ENCODE results near the gene IL34. TPM values are rescaled to one million over a fixed set of nuclear protein-coding genes. Genes with fewer than 3 reads are reported as not detected.

Gene IL34
- total and polyA plus RNA-seq, 2 of the 13 experiments (the other 11 are each of a cell fraction or from before 2014, with no cell fraction given): 1.2 to 1.3 TPM

DNA sequence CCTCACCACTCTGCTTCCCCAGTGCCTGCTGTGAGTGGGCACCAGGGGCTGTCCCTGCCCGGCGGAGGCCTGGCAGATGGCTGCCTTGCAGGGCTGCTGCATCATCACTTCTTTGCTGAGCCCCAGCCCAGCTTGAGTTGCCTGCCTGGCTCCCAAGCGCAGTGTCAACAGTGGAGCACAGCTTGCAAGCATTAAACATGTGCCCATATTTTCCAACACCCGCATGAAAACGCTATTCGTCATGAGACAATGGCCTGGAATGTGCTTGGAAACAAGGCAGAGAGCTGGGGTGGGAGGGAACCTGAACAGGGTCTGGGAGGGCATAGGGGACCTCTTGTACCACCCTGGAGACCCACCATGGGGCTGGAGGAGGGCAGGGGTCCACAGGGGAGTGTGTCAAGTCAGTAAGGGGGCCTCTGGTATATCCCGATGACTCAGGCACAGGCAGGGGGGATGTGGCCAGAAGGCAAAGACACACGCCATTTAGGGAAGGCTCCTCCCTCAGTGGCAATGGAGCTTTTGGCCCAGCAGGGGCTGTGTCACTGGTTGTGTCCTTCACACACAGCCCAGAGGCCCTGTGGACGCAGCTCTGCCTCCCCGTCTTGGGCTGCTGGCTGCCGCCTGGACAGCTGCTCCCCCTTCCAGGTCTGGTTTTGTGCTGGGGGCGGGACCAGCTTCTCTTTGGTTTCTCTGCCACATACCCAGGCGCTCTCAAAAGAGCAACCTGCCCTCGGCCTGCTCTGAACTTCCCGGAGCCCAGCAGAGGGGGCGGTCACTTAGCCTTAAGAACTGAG, 56.9 kb downstream of the IL34 start:
- peak overlapping the region in 1 of 3 experiments; percentile 21; a peak in 1 of 6 replicates for H3K4me3 ChIP-seq (replicated peaks in 1 of 3; ENCODE audit: insufficient read depth in 1 of 3, low read depth in 2 of 3, low read length in 3 of 3)
- H3K9ac ChIP-seq (ENCODE audit: insufficient read depth, low read depth, low read length): peak overlapping the region; percentile 52
- peak; percentile 91 for ATAC-seq
- peaks cover 2 to 5% of the 10 kb centered on the region in 2 experiments; a peak in 2 of 5 replicates for H3K36me3 ChIP-seq (replicated peaks in 1 of 2; ENCODE audit: control insufficient read depth in 1 of 2, insufficient read depth in 2 of 2, low read length in 2 of 2)
- BruUV-seq (replicated peaks): no TSS peak
- ChIA-PET POLR2A (interaction anchor here (0.7 to 7.0 kb wide), 15 partner anchors 8 to 68 kb away, joined by 3 to 134 read pairs (median 6); partner anchors contain the start of gene MTSS2), CTCF (ENCODE audit: low intra/inter-chr PET ratio, low total read pairs) (interaction anchor here (1.6 to 2.9 kb wide), 2 partner anchors 35 to 68 kb away, joined by 16 to 27 read pairs; no protein-coding TSS in a partner anchor)
- H2AFZ ChIP-seq (ENCODE audit: low read length): no peak overlapping the region
- no peaks in the 10 kb centered on the region for H3K9me3 ChIP-seq (ENCODE audit: low read length)
- FAIRE-seq: peak; percentile 90
- H3K4me1 ChIP-seq (ENCODE audit: insufficient read depth, low read length): peaks cover 52% of the 10 kb centered on the region
- intact Hi-C loops (cut with micrococcal nuclease; ENCODE audit: unreplicated experiment): loop anchor here (1.0 to 2.0 kb wide), 4 partner anchors 16 to 68 kb away; partner anchors contain the start of gene MTSS2
- DNase-seq (ENCODE audit: low spot score): peak; percentile 79
- 55% methylated on average over 12 of the region's 16 CpGs for WGBS (ENCODE audit: low lambda C conversion rate)
- peak overlapping the region; percentile 63 for H3K4me2 ChIP-seq (ENCODE audit: low read depth, low read length)
- peak overlapping the region; percentile 31 for H3K27ac ChIP-seq (ENCODE audit: extremely low read length, insufficient read depth, low read length)
- H3K79me2 ChIP-seq (ENCODE audit: insufficient read depth, low read length): no peaks in the 10 kb centered on the region
- H4K20me1 ChIP-seq (ENCODE audit: insufficient read depth, low read length): no peaks in the 10 kb centered on the region
- no peaks in the 10 kb centered on the region for H3K27me3 ChIP-seq (ENCODE audit: control insufficient read depth in 1 of 2, insufficient read depth in 2 of 2, low read length in 2 of 2)
- in situ Hi-C loops (cut with HindIII; ENCODE audit: extremely low pct_ligation_motif_present, low pct_unique_long_range_greater_than_20kb): no loop called here
- peak; percentile 32; the same call in 1 of the 2 replicates for TF ChIP-seq ZBTB7B (CRISPR knock-in tag; IDR thresholded peaks at IDR 0.05)
- TF ChIP-seq SALL1 (CRISPR knock-in tag; IDR thresholded peaks at IDR 0.05): peak; percentile 23; the same call in 1 of the 2 replicates
- 0 out of 4 replicates have a peak, but pooled peaks of 1 of the 2 experiments have one; percentile 21 for TF ChIP-seq POLR2A (IDR thresholded peaks at IDR 0.05; ENCODE audit: insufficient read depth in 1 of 2, low read depth in 2 of 2, low read length in 2 of 2)
- no peak for TF ChIP-seq ZNF572 (CRISPR knock-in tag; IDR thresholded peaks at IDR 0.05)
- no peak for TF ChIP-seq CHD4 (IDR thresholded peaks at IDR 0.05; ENCODE audit: borderline replicate concordance, low read length)
- peak; percentile 51; the same call in 1 of the 2 replicates for TF ChIP-seq ZNF788 (CRISPR knock-in tag; IDR thresholded peaks at IDR 0.05; ENCODE audit: borderline replicate concordance)
- TF ChIP-seq, protein P1, sequence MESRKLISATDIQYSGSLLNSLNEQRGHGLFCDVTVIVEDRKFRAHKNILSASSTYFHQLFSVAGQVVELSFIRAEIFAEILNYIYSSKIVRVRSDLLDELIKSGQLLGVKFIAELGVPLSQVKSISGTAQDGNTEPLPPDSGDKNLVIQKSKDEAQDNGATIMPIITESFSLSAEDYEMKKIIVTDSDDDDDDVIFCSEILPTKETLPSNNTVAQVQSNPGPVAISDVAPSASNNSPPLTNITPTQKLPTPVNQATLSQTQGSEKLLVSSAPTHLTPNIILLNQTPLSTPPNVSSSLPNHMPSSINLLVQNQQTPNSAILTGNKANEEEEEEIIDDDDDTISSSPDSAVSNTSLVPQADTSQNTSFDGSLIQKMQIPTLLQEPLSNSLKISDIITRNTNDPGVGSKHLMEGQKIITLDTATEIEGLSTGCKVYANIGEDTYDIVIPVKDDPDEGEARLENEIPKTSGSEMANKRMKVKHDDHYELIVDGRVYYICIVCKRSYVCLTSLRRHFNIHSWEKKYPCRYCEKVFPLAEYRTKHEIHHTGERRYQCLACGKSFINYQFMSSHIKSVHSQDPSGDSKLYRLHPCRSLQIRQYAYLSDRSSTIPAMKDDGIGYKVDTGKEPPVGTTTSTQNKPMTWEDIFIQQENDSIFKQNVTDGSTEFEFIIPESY (CRISPR knock-in tag; IDR thresholded peaks at IDR 0.05): peak; percentile 70
- no peak for TF ChIP-seq SUZ12 (IDR thresholded peaks at IDR 0.05; ENCODE audit: low read depth, low read length)
- peak; percentile 63 for TF ChIP-seq FOSL2 (CRISPR knock-in tag; IDR thresholded peaks at IDR 0.05)
- no peak for TF ChIP-seq NFE2L1 (CRISPR knock-in tag; IDR thresholded peaks at IDR 0.05; ENCODE audit: borderline replicate concordance)
- TF ChIP-seq ZFY (CRISPR knock-in tag; IDR thresholded peaks at IDR 0.05): peak; percentile 56; the same call in 1 of the 2 replicates
- TF ChIP-seq KDM5A (IDR thresholded peaks at IDR 0.05; ENCODE audit: borderline replicate concordance, low read length): no peak
- TF ChIP-seq ZNF543 (CRISPR knock-in tag; IDR thresholded peaks at IDR 0.05): no peak
- no peak for TF ChIP-seq IRX3 (CRISPR knock-in tag; IDR thresholded peaks at IDR 0.05; ENCODE audit: borderline replicate concordance, low read depth)
- TF ChIP-seq, protein P2, sequence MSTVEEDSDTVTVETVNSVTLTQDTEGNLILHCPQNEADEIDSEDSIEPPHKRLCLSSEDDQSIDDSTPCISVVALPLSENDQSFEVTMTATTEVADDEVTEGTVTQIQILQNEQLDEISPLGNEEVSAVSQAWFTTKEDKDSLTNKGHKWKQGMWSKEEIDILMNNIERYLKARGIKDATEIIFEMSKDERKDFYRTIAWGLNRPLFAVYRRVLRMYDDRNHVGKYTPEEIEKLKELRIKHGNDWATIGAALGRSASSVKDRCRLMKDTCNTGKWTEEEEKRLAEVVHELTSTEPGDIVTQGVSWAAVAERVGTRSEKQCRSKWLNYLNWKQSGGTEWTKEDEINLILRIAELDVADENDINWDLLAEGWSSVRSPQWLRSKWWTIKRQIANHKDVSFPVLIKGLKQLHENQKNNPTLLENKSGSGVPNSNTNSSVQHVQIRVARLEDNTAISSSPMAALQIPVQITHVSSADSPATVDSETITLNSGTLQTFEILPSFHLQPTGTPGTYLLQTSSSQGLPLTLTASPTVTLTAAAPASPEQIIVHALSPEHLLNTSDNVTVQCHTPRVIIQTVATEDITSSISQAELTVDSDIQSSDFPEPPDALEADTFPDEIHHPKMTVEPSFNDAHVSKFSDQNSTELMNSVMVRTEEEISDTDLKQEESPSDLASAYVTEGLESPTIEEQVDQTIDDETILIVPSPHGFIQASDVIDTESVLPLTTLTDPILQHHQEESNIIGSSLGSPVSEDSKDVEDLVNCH (CRISPR knock-in tag; IDR thresholded peaks at IDR 0.05): no peak
- peak; percentile 48 for TF ChIP-seq SMC3 (IDR thresholded peaks at IDR 0.05; ENCODE audit: low read length)
- no peak for TF ChIP-seq MAZ (IDR thresholded peaks at IDR 0.05; ENCODE audit: borderline replicate concordance, low read depth, low read length)
- TF ChIP-seq MAZ (CRISPR knock-in tag; IDR thresholded peaks at IDR 0.05; ENCODE audit: low read depth): peak; percentile 29; the same call in 1 of the 2 replicates
- TF ChIP-seq MYC (CRISPR knock-in tag; IDR thresholded peaks at IDR 0.05; ENCODE audit: borderline replicate concordance): 0 out of 2 replicates have a peak, but pooled peaks have one; percentile 10
- 0 out of 2 replicates have a peak, but pooled peaks have one; percentile 30 for TF ChIP-seq FOXO1 (CRISPR knock-in tag; IDR thresholded peaks at IDR 0.05)
